B cell (primary cell): ENCODE measurements around the gene TENM4. TPM values are rescaled to one million over a fixed set of nuclear protein-coding genes. Genes with fewer than 3 reads are reported as not detected.

Source experiments
- ATAC-seq: fragments of 200-7000 bp; cut with Tn5 transposase; one replicate; pipeline ENCODE4 v1.10.0; 2021; ENCODE audit warnings: low read depth, mild to moderate bottlenecking, moderate number of reproducible peaks, moderate library complexity
- CTCF ChIA-PET: fragments of 350-600 bp; sonication (Branson Sonifier 250); formaldehyde crosslinking; loops from one replicate; lab custom pipeline; 2021; ENCODE audit warnings: antibody characterized with exemption, inconsistent platforms; lab: Charles Lee
- POLR2A ChIA-PET: fragments of 350-600 bp; sonication (Branson Sonifier 250); formaldehyde crosslinking; loops from one replicate; lab custom pipeline; 2021; ENCODE audit warnings: antibody characterized with exemption; lab: Charles Lee
- DNase-seq: peaks from one replicate; pipeline ENCODE4 v3.0.0; 2013
- H2AFZ ChIP-seq: 2 replicates; pipeline ENCODE4 v1.6.1; 2012; ENCODE audit warnings: mild to moderate bottlenecking, low read depth, low read length; ENCODE audit not compliant: insufficient read depth, poor library complexity, severe bottlenecking
- H3K27ac ChIP-seq, 2 donors: 1 replicate in 1 of 2; 2 replicates in 1 of 2; pipeline ENCODE4 v1.5.1; 2012 to 2013; ENCODE audit warnings: low read length in 2 of 2, mild to moderate bottlenecking in 2 of 2, moderate library complexity in 1 of 2
- H3K27me3 ChIP-seq, 4 experiments: fragments of 200-600 bp in 1 of 4; sonication (generic) in 1 of 4; replicated peaks in 1 of 4; 1 replicate in 2 of 4; 2 replicates in 2 of 4; pipeline versions ENCODE4 v1.6.1 to v1.7.0; 2013 to 2016; ENCODE audit warnings: low read length in 3 of 4, mild to moderate bottlenecking in 2 of 4, mixed read lengths in 1 of 4, moderate library complexity in 1 of 4; ENCODE audit not compliant: insufficient read depth in 4 of 4, control insufficient read depth in 3 of 4; ENCODE audit errors: control extremely low read depth in 1 of 4
- H3K36me3 ChIP-seq, 2 experiments: replicated peaks in 1 of 2; 1 replicate in 1 of 2; 2 replicates in 1 of 2; pipeline versions ENCODE4 v1.6.1 to v1.7.1; 2013; ENCODE audit warnings: low read length in 1 of 2; ENCODE audit not compliant: insufficient read depth in 2 of 2, control insufficient read depth in 1 of 2; ENCODE audit errors: control extremely low read depth in 1 of 2, extremely low read depth in 1 of 2
- H3K4me1 ChIP-seq, 2 donors: fragments of 200-600 bp in 1 of 2; sonication (generic) in 1 of 2; 1 replicate in 1 of 2; 2 replicates in 1 of 2; pipeline versions ENCODE4 v1.5.1 to v1.6.1; 2013 to 2017; ENCODE audit warnings: low read length in 2 of 2; ENCODE audit not compliant: control insufficient read depth in 2 of 2, insufficient read depth in 2 of 2
- H3K4me2 ChIP-seq: replicated peaks from 2 replicates; pipeline ENCODE3; 2012; ENCODE audit warnings: mild to moderate bottlenecking, low read depth, low read length; ENCODE audit not compliant: poor library complexity, severe bottlenecking
- H3K4me3 ChIP-seq, 5 experiments: fragments of 200-600 bp in 1 of 5; sonication (generic) in 1 of 5; 1 replicate in 3 of 5; 2 replicates in 2 of 5; pipeline versions ENCODE4 v1.5.1 to v1.7.0; 2011 to 2016; ENCODE audit warnings: low read length in 4 of 5, mild to moderate bottlenecking in 4 of 5, low read depth in 2 of 5, control low read depth in 1 of 5, moderate library complexity in 1 of 5; ENCODE audit not compliant: insufficient read depth in 1 of 5; ENCODE audit errors: control extremely low read depth in 1 of 5, extremely low read depth in 1 of 5
- H3K79me2 ChIP-seq: fragments of 200-600 bp; sonication (generic); one replicate; pipeline ENCODE4 v1.6.0; 2016; ENCODE audit warnings: low read length; ENCODE audit not compliant: control insufficient read depth, insufficient read depth
- H3K9ac ChIP-seq: fragments of 200-600 bp; sonication (generic); 2 replicates; pipeline ENCODE4 v1.6.1; 2017; ENCODE audit warnings: mild to moderate bottlenecking, low read length, moderate library complexity
- H3K9me3 ChIP-seq, 3 donors: one replicate each; pipeline versions ENCODE4 v1.6.1 to v1.7.1; 2013; ENCODE audit warnings: low read length in 2 of 3; ENCODE audit not compliant: control insufficient read depth in 2 of 3, insufficient read depth in 1 of 3; ENCODE audit errors: control extremely low read depth in 1 of 3
- H4K20me1 ChIP-seq: 2 replicates; pipeline ENCODE4 v1.6.0; 2012; ENCODE audit warnings: mild to moderate bottlenecking, low read length; ENCODE audit not compliant: insufficient read depth, control insufficient read depth, poor library complexity, severe bottlenecking
- H3K27ac Mint-ChIP-seq: one replicate; pipeline ENCODE4 v1.8.0; 2021; ENCODE audit warnings: mixed read lengths
- H3K27me3 Mint-ChIP-seq: one replicate; pipeline ENCODE4 v1.8.0; 2021; ENCODE audit warnings: mixed read lengths
- H3K4me1 Mint-ChIP-seq: one replicate; pipeline ENCODE4 v1.8.0; 2021; ENCODE audit warnings: mixed read lengths
- H3K4me3 Mint-ChIP-seq: one replicate; pipeline ENCODE4 v1.8.0; 2021; ENCODE audit warnings: mixed read lengths
- H3K9me3 Mint-ChIP-seq: one replicate; pipeline ENCODE4 v1.8.0; 2022; ENCODE audit warnings: mixed read lengths; ENCODE audit not compliant: insufficient read depth
- CTCF ChIP-seq: fragments of 200-600 bp; IDR thresholded peaks from one replicate; pipeline ENCODE4 v1.8.0; 2022; ENCODE audit warnings: antibody characterized with exemption, mild to moderate bottlenecking
- EZH2 ChIP-seq: IDR thresholded peaks from 2 replicates; pipeline ENCODE4 v1.6.1; 2012; ENCODE audit warnings: borderline replicate concordance, low read depth, mild to moderate bottlenecking, moderate library complexity, low read length; ENCODE audit not compliant: insufficient read depth, poor library complexity, severe bottlenecking
- WGBS: methylation state at CpG from one replicate; pipeline ENCODE4 v1.1.5; 2013; ENCODE audit warnings: missing lambda C conversion rate; ENCODE audit not compliant: insufficient coverage; 5-methylcytosine and 5-hydroxymethylcytosine counted together
- intact Hi-C: fragments of 100-400 bp; cut with micrococcal nuclease; formaldehyde crosslinking; loops from one replicate; pipeline ENCODE4 v1.10.0; 2022
- polyA plus RNA-seq: library from polyadenylated mRNA; depleted of rRNA; stranded (reverse); fragments of >200 nt; gene quantifications from 2 replicates; pipeline ENCODE4 v1.2.3, GENCODE V29; 2012
- total RNA-seq, 2 donors: library from RNA; stranded (reverse); fragments of 120-200 nt in 1 of 2; gene quantifications; 1 replicate in 1 of 2; 2 replicates in 1 of 2; pipeline versions ENCODE4 v1.2.3 to v1.2.4, GENCODE V29; 2013 to 2022

The TENM4 gene
- total and polyA plus RNA-seq, 2 donors (not counting 1 experiment from before 2014, with no cell fraction given), result 0.09 to 5.7 TPM

- DNase-seq (no peak), ATAC-seq (no peak)
- no peak overlapping the region for H2AFZ ChIP-seq
- WGBS, result 43% methylated on average over 1 of the region's 3 CpGs
- H4K20me1 ChIP-seq, result no peaks in the 10 kb centered on the region
- TF ChIP-seq CTCF (no peak), EZH2 (no peak)
- no peaks in the 10 kb centered on the region for H3K4me1 ChIP-seq
- H3K79me2 ChIP-seq, result no peaks in the 10 kb centered on the region
- intact Hi-C loops, result no loop called here
- H3K9ac ChIP-seq, result no peak overlapping the region
- no peak overlapping the region for H3K27ac ChIP-seq
- no peak overlapping the region for H3K4me2 ChIP-seq
- Mint-ChIP-seq H3K9me3 (no peaks in the 10 kb centered on the region), H3K4me1 (no peaks in the 10 kb centered on the region), H3K27ac (no peak overlapping the region), H3K4me3 (no peak overlapping the region), H3K27me3 (peaks cover 19% of the 10 kb centered on the region)
- no peaks in the 10 kb centered on the region for H3K27me3 ChIP-seq
- CTCF ChIA-PET, result no interaction called here
- H3K9me3 ChIP-seq, result no peaks in the 10 kb centered on the region
- POLR2A ChIA-PET, result no interaction called here
- no peaks in the 10 kb centered on the region for H3K36me3 ChIP-seq
- no peak overlapping the region for H3K4me3 ChIP-seq
Observed at GRCh38 chr11:78921509-78921908, 519.3 kb downstream of the TENM4 start.

- H3K36me3 ChIP-seq, result no peaks in the 10 kb centered on the region
- Mint-ChIP-seq H3K4me1 (no peaks in the 10 kb centered on the region), H3K9me3 (peaks cover under 1% of the 10 kb centered on the region), H3K27me3 (peaks cover 17% of the 10 kb centered on the region), H3K27ac (no peak overlapping the region), H3K4me3 (no peak overlapping the region)
- ATAC-seq (no peak), DNase-seq (no peak)
- no peak overlapping the region for H2AFZ ChIP-seq
- H3K27me3 ChIP-seq, result no peaks in the 10 kb centered on the region
- H3K9ac ChIP-seq, result no peak overlapping the region
- no peak overlapping the region for H3K4me3 ChIP-seq
- TF ChIP-seq CTCF (no peak), EZH2 (no peak)
- H4K20me1 ChIP-seq, result no peaks in the 10 kb centered on the region
- no peaks in the 10 kb centered on the region for H3K9me3 ChIP-seq
- CTCF ChIA-PET, result no interaction called here
- no peak overlapping the region for H3K27ac ChIP-seq
- no peaks in the 10 kb centered on the region for H3K4me1 ChIP-seq
- POLR2A ChIA-PET, result no interaction called here
- no peaks in the 10 kb centered on the region for H3K79me2 ChIP-seq
- intact Hi-C loops, result no loop called here
- 86% methylated on average over 4 of the region's 9 CpGs for WGBS
- H3K4me2 ChIP-seq, result no peak overlapping the region
Observed at GRCh38 chr11:78920329-78920728, 520.5 kb downstream of the TENM4 start.
